Neutrophil (primary cell): ENCODE results near the gene TF.

Experiments used
- H3K27ac ChIP-seq: fragments of 200-600 bp; sonication (generic); 2 replicates; pipeline ENCODE4 v1.5.1; 2016; ENCODE audit warnings: mild to moderate bottlenecking, moderate library complexity
- H3K27me3 ChIP-seq: fragments of 200-600 bp; sonication (generic); 2 replicates; pipeline ENCODE4 v1.6.0; 2016; ENCODE audit warnings: mild to moderate bottlenecking
- H3K36me3 ChIP-seq: fragments of 200-600 bp; sonication (generic); 2 replicates; pipeline ENCODE4 v1.5.1; 2017
- H3K4me1 ChIP-seq, 2 experiments: fragments of 200-600 bp in 1 of 2; sonication (generic) in 1 of 2; 1 replicate in 1 of 2; 2 replicates in 1 of 2; pipeline versions ENCODE4 v1.5.1 to v1.6.1; 2013 to 2016; ENCODE audit warnings: low read depth in 1 of 2, low read length in 1 of 2, mild to moderate bottlenecking in 1 of 2, moderate library complexity in 1 of 2; ENCODE audit not compliant: control insufficient read depth in 1 of 2, insufficient read depth in 1 of 2
- H3K4me3 ChIP-seq, 2 experiments: fragments of 200-600 bp in 1 of 2; sonication (generic) in 1 of 2; 1 replicate in 1 of 2; 2 replicates in 1 of 2; pipeline ENCODE4 v1.5.1; 2013 to 2016; ENCODE audit warnings: low read depth in 1 of 2, low read length in 1 of 2, mild to moderate bottlenecking in 1 of 2, moderate library complexity in 1 of 2
- H3K9me3 ChIP-seq: fragments of 200-600 bp; sonication (generic); 2 replicates; pipeline ENCODE4 v1.5.1; 2016
- CTCF ChIP-seq: fragments of 200-600 bp; sonication (generic); IDR thresholded peaks from 2 replicates; pipeline ENCODE4 v1.5.1; 2016; ENCODE audit warnings: antibody characterized with exemption

The TF gene

GRCh38 chr3:133842158-133842557, 96.0 kb downstream of the TF start:
- H3K9me3 ChIP-seq: no peaks in the 10 kb centered on the region
- no peaks in the 10 kb centered on the region for H3K36me3 ChIP-seq
- H3K4me3 ChIP-seq: no peak overlapping the region
- TF ChIP-seq CTCF: no peak
- H3K27ac ChIP-seq: no peak overlapping the region
- no peaks in the 10 kb centered on the region for H3K4me1 ChIP-seq
- no peaks in the 10 kb centered on the region for H3K27me3 ChIP-seq

GRCh38 chr3:133843634-133844033, 97.4 kb downstream of the TF start:
- H3K27me3 ChIP-seq: no peaks in the 10 kb centered on the region
- H3K27ac ChIP-seq: no peak overlapping the region
- H3K36me3 ChIP-seq: no peaks in the 10 kb centered on the region
- TF ChIP-seq CTCF: no peak
- H3K9me3 ChIP-seq: no peaks in the 10 kb centered on the region
- H3K4me1 ChIP-seq: no peaks in the 10 kb centered on the region
- H3K4me3 ChIP-seq: no peak overlapping the region

- no peak for TF ChIP-seq CTCF
- Histone ChIP-seq H3K36me3 (no peaks in the 10 kb centered on the region), H3K4me1 (no peaks in the 10 kb centered on the region), H3K9me3 (no peaks in the 10 kb centered on the region), H3K27ac (no peak overlapping the region), H3K27me3 (no peaks in the 10 kb centered on the region), H3K4me3 (no peak overlapping the region)
These were observed 98.9 kb downstream of the TF start for GRCh38 chr3:133845127-133845526.
